IMR-90 (cell line): Measurements from ENCODE around the gene SLC6A13. TPM values are rescaled to one million over a fixed set of nuclear protein-coding genes. Genes with fewer than 3 reads are reported as not detected.

Experiments used
- ATAC-seq: fragments of 200-7000 bp; cut with Tn5 transposase; 2 replicates; pipeline ENCODE4 v1.9.1; 2020; ENCODE audit warnings: low read depth, mild to moderate bottlenecking, moderate library complexity
- BruUV-seq: library from RNA; stranded (reverse); fragments of 400-500 nt; replicated peaks from 2 replicates; lab custom pipeline; 2021; lab: Mats Ljungman, UMichigan
- CTCF ChIA-PET: fragments of 300-600 bp; formaldehyde crosslinking; extraction: SDS; loops from one replicate; lab custom pipeline; 2021; ENCODE audit warnings: antibody characterized with exemption; lab: Yijun Ruan, JAX
- POLR2A ChIA-PET: fragments of 300-600 bp; sonication (Branson Sonifier 250); formaldehyde crosslinking; loops from one replicate; lab custom pipeline; 2022; ENCODE audit warnings: antibody characterized with exemption; ENCODE audit not compliant: unreplicated experiment; lab: Charles Lee
- DNase-seq: peaks from one replicate; pipeline ENCODE4 v3.0.0; 2013
- H2AFZ ChIP-seq: replicated peaks from 2 replicates; pipeline ENCODE3; 2013; ENCODE audit warnings: low read length, mild to moderate bottlenecking; ENCODE audit not compliant: poor library complexity
- H2AK5ac ChIP-seq: 2 replicates; pipeline ENCODE4 v1.6.1; 2013; ENCODE audit warnings: low read depth, low read length, inconsistent platforms
- H2AK9ac ChIP-seq: replicated peaks from 2 replicates; pipeline ENCODE3; 2013; ENCODE audit warnings: mild to moderate bottlenecking, low read depth, low read length, moderate library complexity; ENCODE audit not compliant: poor library complexity
- H2BK120ac ChIP-seq: 2 replicates; pipeline ENCODE4 v1.6.1; 2013; ENCODE audit warnings: low read depth, low read length, inconsistent platforms
- H2BK15ac ChIP-seq: 3 replicates; pipeline ENCODE4 v1.6.1; 2013; ENCODE audit warnings: low read depth, low read length, inconsistent platforms
- H2BK20ac ChIP-seq: 2 replicates; pipeline ENCODE4 v1.6.1; 2013; ENCODE audit warnings: low read depth, mild to moderate bottlenecking, inconsistent platforms, low read length, moderate library complexity
- H2BK5ac ChIP-seq: 2 replicates; pipeline ENCODE4 v1.6.1; 2013; ENCODE audit warnings: mild to moderate bottlenecking, low read depth, low read length, inconsistent platforms; ENCODE audit not compliant: poor library complexity, severe bottlenecking
- H3K14ac ChIP-seq: replicated peaks from 2 replicates; pipeline ENCODE4 v1.6.1; 2013; ENCODE audit warnings: low read depth, low read length, inconsistent platforms
- H3K18ac ChIP-seq: 2 replicates; pipeline ENCODE4 v1.6.1; 2013; ENCODE audit warnings: low read depth, low read length, control low read depth
- H3K23ac ChIP-seq: 2 replicates; pipeline ENCODE4 v1.6.1; 2013; ENCODE audit warnings: low read depth, low read length, inconsistent platforms
- H3K27ac ChIP-seq: 2 replicates; pipeline ENCODE4 v1.5.1; 2013; ENCODE audit warnings: mild to moderate bottlenecking, control low read depth, low read length; ENCODE audit not compliant: insufficient read depth
- H3K27me3 ChIP-seq: 2 replicates; pipeline ENCODE4 v1.6.1; 2013; ENCODE audit warnings: low read length; ENCODE audit not compliant: control insufficient read depth, insufficient read depth
- H3K36me3 ChIP-seq: 2 replicates; pipeline ENCODE4 v1.6.1; 2013; ENCODE audit warnings: low read length, mixed read lengths; ENCODE audit not compliant: control insufficient read depth, insufficient read depth
- H3K4ac ChIP-seq: 2 replicates; pipeline ENCODE4 v1.6.1; 2013; ENCODE audit warnings: low read depth, low read length, inconsistent platforms
- H3K4me1 ChIP-seq: 2 replicates; pipeline ENCODE4 v1.6.1; 2013; ENCODE audit warnings: low read length, mixed read lengths; ENCODE audit not compliant: control insufficient read depth, insufficient read depth
- H3K4me2 ChIP-seq: 2 replicates; pipeline ENCODE4 v1.6.1; 2013; ENCODE audit warnings: low read depth, mild to moderate bottlenecking, control low read depth, low read length, moderate library complexity
- H3K4me3 ChIP-seq: 2 replicates; pipeline ENCODE4 v1.5.1; 2013; ENCODE audit warnings: low read depth, mild to moderate bottlenecking, control low read depth, low read length, moderate library complexity; ENCODE audit not compliant: insufficient read depth
- H3K56ac ChIP-seq: 2 replicates; pipeline ENCODE4 v1.6.1; 2013; ENCODE audit warnings: low read length, inconsistent platforms; ENCODE audit not compliant: insufficient read depth; ENCODE audit errors: extremely low read depth
- H3K79me1 ChIP-seq, 2 experiments: 2 replicates each; pipeline ENCODE4 v1.6.1; 2013; ENCODE audit warnings: low read length in 2 of 2, inconsistent platforms in 1 of 2, low read depth in 1 of 2
- H3K9ac ChIP-seq: 2 replicates; pipeline ENCODE4 v1.6.1; 2013; ENCODE audit warnings: low read depth, low read length, control low read depth
- H3K9me1 ChIP-seq: 2 replicates; pipeline ENCODE4 v1.6.1; 2013; ENCODE audit warnings: low read length, inconsistent platforms; ENCODE audit not compliant: insufficient read depth
- H3K9me3 ChIP-seq: 2 replicates; pipeline ENCODE4 v1.6.1; 2013; ENCODE audit warnings: low read length; ENCODE audit not compliant: control insufficient read depth, insufficient read depth
- H4K20me1 ChIP-seq: 2 replicates; pipeline ENCODE4 v1.6.1; 2013; ENCODE audit warnings: low read length, inconsistent platforms; ENCODE audit not compliant: insufficient read depth
- H4K5ac ChIP-seq: 2 replicates; pipeline ENCODE4 v1.6.1; 2013; ENCODE audit warnings: mild to moderate bottlenecking, low read depth, low read length, control low read depth
- H4K8ac ChIP-seq, 2 experiments: 2 replicates each; pipeline ENCODE4 v1.6.1; 2013; ENCODE audit warnings: low read depth in 2 of 2, low read length in 2 of 2, control low read depth in 1 of 2, inconsistent platforms in 1 of 2
- H4K91ac ChIP-seq: 2 replicates; pipeline ENCODE4 v1.6.1; 2013; ENCODE audit warnings: low read depth, low read length, inconsistent platforms; ENCODE audit not compliant: insufficient read depth
- BHLHE40 ChIP-seq: fragments of 150-350 bp; IDR thresholded peaks from 2 replicates; pipeline ENCODE4 v1.6.1; 2016; ENCODE audit warnings: mild to moderate bottlenecking, low read depth, low read length
- CEBPB ChIP-seq: IDR thresholded peaks from 2 replicates; pipeline ENCODE4 v1.6.1; 2012; ENCODE audit warnings: low read depth, low read length, improper control_type of control experiment
- CHD1 ChIP-seq: IDR thresholded peaks from 2 replicates; pipeline ENCODE4 v1.6.1; 2012; ENCODE audit warnings: low read depth, low read length, improper control_type of control experiment
- FOS ChIP-seq: fragments of 150-350 bp; IDR thresholded peaks from 2 replicates; pipeline ENCODE4 v1.6.1; 2016; ENCODE audit warnings: low read depth, low read length
- MAFK ChIP-seq: IDR thresholded peaks from 2 replicates; pipeline ENCODE4 v1.6.1; 2012; ENCODE audit warnings: low read depth, low read length, improper control_type of control experiment
- MAZ ChIP-seq: IDR thresholded peaks from 2 replicates; pipeline ENCODE4 v1.6.1; 2012; ENCODE audit warnings: low read depth, mild to moderate bottlenecking, low read length, improper control_type of control experiment, moderate library complexity, borderline replicate concordance
- MXI1 ChIP-seq: IDR thresholded peaks from 2 replicates; pipeline ENCODE4 v1.6.1; 2012; ENCODE audit warnings: low read depth, mild to moderate bottlenecking, low read length, moderate library complexity, borderline replicate concordance
- NFE2L2 ChIP-seq: fragments of 150-350 bp; IDR thresholded peaks from 2 replicates; pipeline ENCODE4 v1.6.1; 2016; ENCODE audit warnings: low read depth, mild to moderate bottlenecking, low read length
- POLR2A ChIP-seq: IDR thresholded peaks from 2 replicates; pipeline ENCODE4 v1.6.1; 2012; ENCODE audit warnings: mild to moderate bottlenecking, low read depth, low read length
- RAD21 ChIP-seq: IDR thresholded peaks from 2 replicates; pipeline ENCODE4 v1.6.1; 2012; ENCODE audit warnings: low read length, improper control_type of control experiment
- RCOR1 ChIP-seq: IDR thresholded peaks from 2 replicates; pipeline ENCODE4 v1.6.1; 2012; ENCODE audit warnings: mild to moderate bottlenecking, low read length, improper control_type of control experiment; ENCODE audit not compliant: insufficient replicate concordance
- RFX5 ChIP-seq: IDR thresholded peaks from 2 replicates; pipeline ENCODE4 v1.8.0; 2012; ENCODE audit warnings: low read depth, mild to moderate bottlenecking, low read length, moderate library complexity
- SMC3 ChIP-seq: fragments of 150-350 bp; IDR thresholded peaks from 2 replicates; pipeline ENCODE4 v1.6.1; 2016; ENCODE audit warnings: low read depth, mild to moderate bottlenecking, antibody characterized with exemption, low read length, moderate library complexity
- WGBS, 2 experiments: methylation state at CpG; one replicate each; pipeline versions ENCODE4 v1.1.5 to v1.1.7; 2013; ENCODE audit warnings: missing lambda C conversion rate in 2 of 2; ENCODE audit not compliant: insufficient read length in 1 of 2; ENCODE audit errors: extremely low coverage in 2 of 2; 5-methylcytosine and 5-hydroxymethylcytosine counted together
- dilution Hi-C: fragments of 300-500 bp; cut with HindIII; formaldehyde crosslinking; loops from one replicate; pipeline ENCODE4 v1.14.3; 2018; ENCODE audit warnings: low sequenced_read_pairs; ENCODE audit not compliant: unreplicated experiment
- in situ Hi-C: fragments of 300-500 bp; cut with MboI; formaldehyde crosslinking; loops from 3 replicates; pipeline ENCODE4 v1.14.3; 2019; ENCODE audit warnings: low sequenced_read_pairs, inconsistent platforms, mixed read lengths
- intact Hi-C: fragments of 100-400 bp; cut with micrococcal nuclease; formaldehyde crosslinking; loops from 2 replicates; pipeline ENCODE4 v1.10.0; 2022
- polyA plus RNA-seq, 3 experiments: library from polyadenylated mRNA; depleted of rRNA; stranded (reverse); fragments of >200 nt; gene quantifications; 2 replicates each; pipeline ENCODE4 v1.2.3, GENCODE V29; 2012; ENCODE audit warnings: low replicate concordance in 1 of 3
- total RNA-seq: library from RNA; depleted of rRNA; stranded (reverse); fragments of >200 nt; gene quantifications from 2 replicates; pipeline ENCODE4 v1.2.3, GENCODE V29; 2012
- TF ChIP-seq, protein P1 (sequence below): fragments of 150-350 bp; IDR thresholded peaks from 2 replicates; pipeline ENCODE4 v1.6.1; 2017; ENCODE audit warnings: mild to moderate bottlenecking, antibody characterized with exemption, low read length, low read depth
- TF ChIP-seq, protein P2 (sequence below): fragments of 150-350 bp; IDR thresholded peaks from 2 replicates; pipeline ENCODE4 v1.6.1; 2016; ENCODE audit warnings: low read depth, mild to moderate bottlenecking, low read length, moderate library complexity, borderline replicate concordance
- TF ChIP-seq, protein P3 (sequence below): conservative IDR thresholded peaks from 2 replicates; pipeline ENCODE4 v1.5.1; 2012; ENCODE audit warnings: mild to moderate bottlenecking, low read depth, low read length, improper control_type of control experiment

The SLC6A13 gene
- total and polyA plus RNA-seq, 2 of the 4 experiments (the other 2 are of a cell fraction): under 0.01 to 0.10 TPM

GRCh38 chr12:240566-240965 is 22.1 kb downstream of the SLC6A13 start:
- intact Hi-C loops (no loop called here), in situ Hi-C loops (no loop called here), dilution Hi-C loops (no loop called here)
- H3K4ac ChIP-seq: no peak overlapping the region
- H3K9me3 ChIP-seq: peaks cover 13% of the 10 kb centered on the region
- no peak overlapping the region for H4K8ac ChIP-seq
- ATAC-seq (no peak), DNase-seq (no peak)
- H3K18ac ChIP-seq: no peak overlapping the region
- ChIA-PET POLR2A (no interaction called here), CTCF (no interaction called here)
- H3K4me1 ChIP-seq: no peaks in the 10 kb centered on the region
- no peaks in the 10 kb centered on the region for H3K79me1 ChIP-seq
- H3K36me3 ChIP-seq: no peaks in the 10 kb centered on the region
- H4K5ac ChIP-seq: no peak overlapping the region
- no peak overlapping the region for H3K27ac ChIP-seq
- no peak overlapping the region for H2BK120ac ChIP-seq
- H2BK5ac ChIP-seq: no peak overlapping the region
- no peak overlapping the region for H3K4me2 ChIP-seq
- no peaks in the 10 kb centered on the region for H4K20me1 ChIP-seq
- no peak overlapping the region for H2AK5ac ChIP-seq
- no peak overlapping the region for H2BK15ac ChIP-seq
- 75% methylated on average over 4 of the region's 9 CpGs; no CpG with 5 or more reads in 1 of the 2 experiments for WGBS, 2 experiments
- H4K91ac ChIP-seq: no peak overlapping the region
- H2AK9ac ChIP-seq: no peak overlapping the region
- no peak overlapping the region for H3K23ac ChIP-seq
- H3K27me3 ChIP-seq: peaks cover 25% of the 10 kb centered on the region
- no peak overlapping the region for H3K56ac ChIP-seq
- no peak overlapping the region for H3K14ac ChIP-seq
- H3K9me1 ChIP-seq: no peaks in the 10 kb centered on the region
- BruUV-seq: no TSS peak
- no peak overlapping the region for H3K9ac ChIP-seq
- TF ChIP-seq MAZ: no peak
- TF ChIP-seq BHLHE40: no peak
- no peak for TF ChIP-seq RAD21
- no peak for TF ChIP-seq POLR2A
- no peak for TF ChIP-seq FOS
- no peak for TF ChIP-seq MXI1
- TF ChIP-seq NFE2L2: no peak
- no peak for TF ChIP-seq RCOR1
- no peak for TF ChIP-seq CEBPB
- TF ChIP-seq SMC3: no peak
- no peak for TF ChIP-seq CHD1
- TF ChIP-seq, protein P1, sequence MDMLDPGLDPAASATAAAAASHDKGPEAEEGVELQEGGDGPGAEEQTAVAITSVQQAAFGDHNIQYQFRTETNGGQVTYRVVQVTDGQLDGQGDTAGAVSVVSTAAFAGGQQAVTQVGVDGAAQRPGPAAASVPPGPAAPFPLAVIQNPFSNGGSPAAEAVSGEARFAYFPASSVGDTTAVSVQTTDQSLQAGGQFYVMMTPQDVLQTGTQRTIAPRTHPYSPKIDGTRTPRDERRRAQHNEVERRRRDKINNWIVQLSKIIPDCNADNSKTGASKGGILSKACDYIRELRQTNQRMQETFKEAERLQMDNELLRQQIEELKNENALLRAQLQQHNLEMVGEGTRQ: no peak
- TF ChIP-seq, protein P2, sequence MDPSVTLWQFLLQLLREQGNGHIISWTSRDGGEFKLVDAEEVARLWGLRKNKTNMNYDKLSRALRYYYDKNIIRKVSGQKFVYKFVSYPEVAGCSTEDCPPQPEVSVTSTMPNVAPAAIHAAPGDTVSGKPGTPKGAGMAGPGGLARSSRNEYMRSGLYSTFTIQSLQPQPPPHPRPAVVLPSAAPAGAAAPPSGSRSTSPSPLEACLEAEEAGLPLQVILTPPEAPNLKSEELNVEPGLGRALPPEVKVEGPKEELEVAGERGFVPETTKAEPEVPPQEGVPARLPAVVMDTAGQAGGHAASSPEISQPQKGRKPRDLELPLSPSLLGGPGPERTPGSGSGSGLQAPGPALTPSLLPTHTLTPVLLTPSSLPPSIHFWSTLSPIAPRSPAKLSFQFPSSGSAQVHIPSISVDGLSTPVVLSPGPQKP: no peak
- TF ChIP-seq RFX5: no peak
- no peak for TF ChIP-seq MAFK
- TF ChIP-seq, protein P3, sequence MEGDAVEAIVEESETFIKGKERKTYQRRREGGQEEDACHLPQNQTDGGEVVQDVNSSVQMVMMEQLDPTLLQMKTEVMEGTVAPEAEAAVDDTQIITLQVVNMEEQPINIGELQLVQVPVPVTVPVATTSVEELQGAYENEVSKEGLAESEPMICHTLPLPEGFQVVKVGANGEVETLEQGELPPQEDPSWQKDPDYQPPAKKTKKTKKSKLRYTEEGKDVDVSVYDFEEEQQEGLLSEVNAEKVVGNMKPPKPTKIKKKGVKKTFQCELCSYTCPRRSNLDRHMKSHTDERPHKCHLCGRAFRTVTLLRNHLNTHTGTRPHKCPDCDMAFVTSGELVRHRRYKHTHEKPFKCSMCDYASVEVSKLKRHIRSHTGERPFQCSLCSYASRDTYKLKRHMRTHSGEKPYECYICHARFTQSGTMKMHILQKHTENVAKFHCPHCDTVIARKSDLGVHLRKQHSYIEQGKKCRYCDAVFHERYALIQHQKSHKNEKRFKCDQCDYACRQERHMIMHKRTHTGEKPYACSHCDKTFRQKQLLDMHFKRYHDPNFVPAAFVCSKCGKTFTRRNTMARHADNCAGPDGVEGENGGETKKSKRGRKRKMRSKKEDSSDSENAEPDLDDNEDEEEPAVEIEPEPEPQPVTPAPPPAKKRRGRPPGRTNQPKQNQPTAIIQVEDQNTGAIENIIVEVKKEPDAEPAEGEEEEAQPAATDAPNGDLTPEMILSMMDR: no peak
- no peak overlapping the region for H2BK20ac ChIP-seq
- no peak overlapping the region for H3K4me3 ChIP-seq
- H2AFZ ChIP-seq: no peak overlapping the region
